ENCODE data around the gene ACADSB.

DNA sequence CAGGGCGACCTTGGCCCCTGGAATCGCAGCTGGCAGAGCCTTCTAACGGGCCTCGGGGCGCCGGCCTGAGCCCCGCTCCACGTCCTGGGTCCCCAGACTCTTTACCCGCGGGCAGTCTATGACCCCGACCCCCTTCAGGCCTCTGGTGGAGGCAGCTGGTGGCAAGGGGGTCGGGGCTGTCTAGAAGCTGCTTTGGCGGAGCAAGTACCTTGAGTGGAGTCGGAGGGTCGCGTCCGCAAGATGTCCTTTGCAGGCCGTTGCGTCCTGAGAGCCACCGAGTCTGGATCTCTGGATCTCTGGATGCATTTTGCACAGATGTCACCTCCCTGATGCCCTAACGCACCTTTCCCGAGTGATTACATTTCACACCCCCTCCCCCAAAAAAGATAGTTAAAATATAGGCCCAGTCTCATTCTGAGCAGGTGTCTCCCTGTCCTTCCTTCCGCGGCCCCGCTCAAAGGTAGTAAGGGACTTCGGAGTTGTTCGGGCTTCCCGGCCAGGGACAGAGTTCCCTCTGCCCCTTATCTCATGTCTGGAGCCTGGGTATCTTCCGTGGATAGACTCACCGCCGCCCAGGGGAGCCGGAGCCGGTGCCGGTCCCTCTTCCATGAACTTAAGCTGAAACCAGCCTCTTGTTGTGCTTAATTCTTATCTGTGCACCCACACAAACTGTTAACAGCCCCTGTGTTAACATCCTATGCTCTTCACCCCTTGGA lies 457 bp downstream of the ACADSB start:
- TF ChIP-seq EP300 (IDR thresholded peaks at IDR 0.05) (no peak), POLR2A (IDR thresholded peaks at IDR 0.05) (no peak), POLR2AphosphoS5 (IDR thresholded peaks at IDR 0.05) (no peak)
- TF ChIP-seq, protein P1, sequence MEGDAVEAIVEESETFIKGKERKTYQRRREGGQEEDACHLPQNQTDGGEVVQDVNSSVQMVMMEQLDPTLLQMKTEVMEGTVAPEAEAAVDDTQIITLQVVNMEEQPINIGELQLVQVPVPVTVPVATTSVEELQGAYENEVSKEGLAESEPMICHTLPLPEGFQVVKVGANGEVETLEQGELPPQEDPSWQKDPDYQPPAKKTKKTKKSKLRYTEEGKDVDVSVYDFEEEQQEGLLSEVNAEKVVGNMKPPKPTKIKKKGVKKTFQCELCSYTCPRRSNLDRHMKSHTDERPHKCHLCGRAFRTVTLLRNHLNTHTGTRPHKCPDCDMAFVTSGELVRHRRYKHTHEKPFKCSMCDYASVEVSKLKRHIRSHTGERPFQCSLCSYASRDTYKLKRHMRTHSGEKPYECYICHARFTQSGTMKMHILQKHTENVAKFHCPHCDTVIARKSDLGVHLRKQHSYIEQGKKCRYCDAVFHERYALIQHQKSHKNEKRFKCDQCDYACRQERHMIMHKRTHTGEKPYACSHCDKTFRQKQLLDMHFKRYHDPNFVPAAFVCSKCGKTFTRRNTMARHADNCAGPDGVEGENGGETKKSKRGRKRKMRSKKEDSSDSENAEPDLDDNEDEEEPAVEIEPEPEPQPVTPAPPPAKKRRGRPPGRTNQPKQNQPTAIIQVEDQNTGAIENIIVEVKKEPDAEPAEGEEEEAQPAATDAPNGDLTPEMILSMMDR (IDR thresholded peaks at IDR 0.05), result peak in 2 of 6 experiments; percentile 6 to 7
